ENCODE measurements around the gene ANKRD11.
"Not testable (repeated sequence)": the region's sequence is repeated elsewhere in the genome, so short reads cannot be mapped to it uniquely, and the experiment has no call there.

ANKRD11 gene

DNA sequence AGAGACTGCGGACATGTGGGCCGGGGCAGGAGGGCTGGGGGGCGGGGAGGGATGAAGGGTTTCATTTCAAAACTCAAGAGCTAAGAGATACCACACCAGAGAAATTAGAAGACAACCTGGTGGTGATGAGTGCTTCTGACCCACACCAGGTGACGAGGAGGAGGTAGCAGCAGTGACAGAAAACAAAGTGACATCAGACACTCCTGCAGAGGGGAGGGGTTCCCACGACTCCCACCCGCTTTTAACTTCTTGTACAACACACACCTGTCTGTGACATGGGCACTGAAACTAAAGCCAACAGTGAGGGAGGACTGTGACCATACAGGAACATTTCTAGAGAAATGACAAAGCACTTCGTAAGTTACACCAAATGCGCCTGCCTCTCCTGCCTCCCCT, 112.9 kb downstream of the ANKRD11 start:
- DNase-seq: no peak

DNA sequence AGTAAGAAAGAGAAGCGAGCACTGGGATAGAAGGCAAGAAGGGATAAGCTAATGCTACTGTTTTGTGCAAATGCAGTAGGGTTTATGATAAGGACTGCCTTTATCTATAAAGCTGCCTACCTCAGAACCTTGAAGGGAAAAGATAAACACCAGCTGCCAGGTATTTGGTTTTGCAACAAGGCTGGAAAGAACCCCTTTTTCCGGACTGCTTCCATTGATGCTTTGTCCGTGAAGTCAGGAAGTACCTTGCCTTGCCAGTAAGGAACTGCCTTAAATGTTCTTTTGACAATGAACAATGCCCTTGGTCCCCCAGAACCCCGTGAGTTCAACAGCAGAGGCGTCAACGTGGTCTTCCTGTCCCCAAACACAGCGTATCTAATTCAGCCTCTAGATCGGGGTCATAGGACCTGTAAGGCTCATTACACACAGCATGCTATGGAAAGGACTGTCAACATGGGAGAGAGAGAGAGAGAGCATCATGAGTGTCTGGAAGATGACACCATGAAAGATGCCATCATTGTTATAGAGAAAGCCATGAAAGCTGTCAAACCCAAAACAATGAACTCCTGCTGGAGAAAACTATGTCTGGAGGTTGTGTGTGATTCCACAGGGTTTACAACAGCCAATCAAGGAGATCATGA, 113.4 kb downstream of the ANKRD11 start:
- DNase-seq: no peak

DNA sequence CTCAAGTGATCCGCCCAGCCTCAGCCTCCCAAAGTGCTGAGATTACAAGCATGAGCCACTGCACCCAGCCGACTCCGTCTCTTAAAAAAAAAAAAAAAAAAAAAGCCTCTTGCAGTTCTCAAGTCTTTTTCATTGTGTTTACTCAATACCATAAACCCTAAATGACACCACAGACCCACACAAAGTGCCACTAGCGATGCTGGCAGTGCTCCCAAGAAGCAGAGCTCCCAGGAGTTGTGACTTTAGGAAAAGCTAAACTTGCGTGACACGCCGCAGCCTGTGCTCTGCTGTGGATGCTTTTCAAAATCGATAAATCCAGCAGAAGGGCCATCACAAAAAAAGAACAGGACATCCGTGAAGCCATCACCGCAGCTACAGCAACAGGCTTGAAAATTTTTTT, 114.7 kb downstream of the ANKRD11 start:
- DNase-seq: no peak

DNA sequence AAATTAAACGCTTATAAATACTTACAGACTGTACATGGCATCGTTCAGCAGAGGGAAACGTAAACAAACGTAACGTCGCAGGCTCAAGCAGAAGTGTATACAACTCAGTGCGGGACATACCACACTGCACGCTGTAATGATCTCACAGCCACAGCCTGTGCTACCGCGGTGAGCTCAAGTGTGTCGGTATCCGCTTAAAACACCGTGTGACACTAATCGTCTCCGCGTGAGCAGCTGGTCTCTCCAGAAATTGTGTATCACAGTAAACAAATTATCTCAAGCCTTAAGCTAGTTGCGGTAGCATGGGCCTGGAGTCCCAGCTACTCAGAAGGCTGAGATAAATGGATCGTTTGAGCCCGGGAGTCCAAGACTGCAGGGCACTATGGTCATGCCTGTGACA, 115.3 kb downstream of the ANKRD11 start:
- DNase-seq: no peak

DNA sequence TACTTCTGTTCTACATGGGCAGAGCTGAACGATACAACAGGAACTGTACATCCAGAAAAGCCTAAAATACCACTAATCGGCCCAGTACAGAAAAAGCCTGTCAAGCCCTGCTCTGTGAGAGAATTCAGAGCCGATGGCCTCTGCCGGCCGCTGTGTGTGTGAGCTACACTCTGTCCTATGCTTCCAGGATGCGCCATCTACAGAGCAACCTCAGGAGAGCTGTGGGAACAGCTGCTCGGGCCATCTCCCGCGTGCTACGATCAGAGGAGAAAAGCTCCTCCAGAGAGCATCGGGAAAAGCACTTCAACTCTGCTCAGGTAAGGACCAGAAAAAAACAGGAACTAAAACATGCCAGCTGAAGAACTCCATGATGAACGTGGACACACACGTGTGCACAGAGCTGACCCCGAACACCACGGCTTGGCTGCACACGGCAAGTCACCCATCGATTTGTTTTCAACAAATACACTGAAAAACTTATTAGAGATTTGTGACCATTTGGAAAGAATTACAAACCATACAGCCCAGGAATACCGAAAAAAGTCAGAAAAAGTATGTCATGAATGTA, 115.9 kb downstream of the ANKRD11 start:
- no peak for DNase-seq

DNA sequence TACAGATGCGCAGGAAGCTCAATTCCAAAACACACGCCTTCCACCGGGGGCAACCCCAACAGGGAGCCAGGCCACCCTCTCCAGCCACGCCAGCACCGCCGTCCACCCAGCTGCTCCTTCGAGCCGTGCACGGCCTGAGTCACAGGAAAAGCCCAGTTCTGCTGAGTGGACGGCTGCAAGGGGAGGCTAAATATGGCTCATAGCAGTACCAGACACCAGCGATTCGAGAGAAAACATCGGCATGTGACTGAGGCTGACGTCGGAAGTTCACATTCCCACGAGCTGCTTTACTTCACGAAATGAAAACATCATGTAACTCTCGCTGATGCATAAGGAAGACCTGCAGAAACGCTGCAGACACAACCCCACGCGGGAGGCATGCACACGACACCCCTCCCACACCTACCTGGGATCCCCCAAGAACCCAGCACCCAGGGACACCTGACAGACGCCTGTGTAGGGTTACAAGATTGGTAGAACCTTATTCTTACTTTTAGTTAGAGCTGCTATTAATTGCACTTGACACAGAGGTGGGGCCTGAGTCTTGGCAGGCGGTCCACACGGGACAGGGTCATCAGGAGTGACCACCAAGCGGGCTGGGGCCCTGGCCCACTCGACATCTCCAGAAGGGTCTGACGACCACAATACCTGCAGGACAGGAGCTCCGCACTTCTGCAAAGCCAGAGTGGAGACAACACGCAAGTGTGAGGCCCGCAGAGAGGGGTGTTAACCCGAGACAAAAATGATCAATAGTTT, 116.8 kb downstream of the ANKRD11 start:
- no peak for DNase-seq

DNA sequence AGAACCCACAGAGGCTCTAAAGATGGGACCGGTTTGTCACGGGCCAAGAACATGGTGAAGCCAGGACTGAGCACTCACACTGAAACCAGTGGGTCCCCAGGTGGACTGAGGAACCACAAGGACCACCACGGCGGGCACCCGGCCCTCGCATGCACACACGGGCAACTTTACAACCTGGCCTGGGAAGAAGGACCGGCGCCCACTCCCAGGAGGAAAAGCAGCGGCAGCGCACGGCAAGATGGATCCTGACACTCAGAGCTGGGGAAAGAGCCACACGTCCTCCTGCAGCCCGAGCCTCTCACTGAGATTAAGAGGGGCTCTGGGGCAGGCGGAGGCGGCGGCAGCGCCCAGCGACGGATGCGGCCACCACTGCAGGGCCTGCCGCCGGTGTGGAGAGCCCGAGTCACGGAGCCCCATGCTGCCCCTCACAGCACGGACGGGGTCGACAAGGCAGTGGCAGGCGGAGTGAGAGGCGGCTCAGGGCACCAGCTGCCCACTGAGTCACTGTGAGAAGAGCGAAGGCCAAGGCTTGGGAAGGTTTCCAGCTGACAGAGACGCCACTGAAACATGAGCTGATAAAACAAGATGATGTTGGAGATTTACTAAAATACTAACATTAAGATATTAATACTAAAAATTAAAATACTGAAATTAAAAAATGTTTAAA, 118.3 kb downstream of the ANKRD11 start:
- DNase-seq: no peak

DNA sequence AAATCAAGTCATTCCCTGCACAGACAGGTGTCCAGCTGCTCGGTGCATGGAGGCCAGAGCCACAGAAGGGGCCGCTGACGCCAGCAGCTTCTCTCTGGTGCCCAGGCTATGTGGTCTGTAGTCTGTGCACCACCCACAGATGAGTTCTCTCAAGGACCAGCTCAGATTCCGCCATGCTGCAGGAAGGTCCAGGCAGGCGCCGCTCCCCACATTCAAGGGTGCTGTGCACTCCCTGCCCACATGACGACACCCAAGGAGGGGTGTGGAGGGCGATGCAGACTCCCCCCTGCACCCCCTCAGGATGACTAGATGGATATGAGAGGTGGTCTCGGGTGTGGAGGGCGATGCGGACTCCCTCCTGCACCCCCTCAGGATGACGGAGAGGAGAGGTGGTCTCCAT, 119.0 kb downstream of the ANKRD11 start:
- no peak for DNase-seq

DNA sequence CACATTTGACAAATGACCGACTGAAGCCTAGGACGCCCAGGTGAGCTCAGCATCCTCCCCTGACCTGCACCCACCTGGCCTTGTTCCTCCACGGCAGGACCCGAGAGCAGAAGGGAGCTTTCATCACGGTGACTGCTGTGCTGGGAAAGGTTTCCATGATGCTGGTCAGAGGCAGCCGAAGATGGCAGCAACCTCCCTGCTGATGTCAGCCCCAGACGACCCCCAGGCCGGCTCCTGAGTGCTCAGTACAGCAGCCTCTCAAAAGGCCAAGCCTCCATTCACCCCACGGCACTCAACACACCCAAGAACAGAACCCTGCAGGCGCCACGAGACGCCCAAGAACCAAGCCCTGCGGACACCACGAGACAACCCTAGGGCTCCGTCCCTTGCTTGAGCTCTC, 119.8 kb downstream of the ANKRD11 start:
- no peak for DNase-seq

DNA sequence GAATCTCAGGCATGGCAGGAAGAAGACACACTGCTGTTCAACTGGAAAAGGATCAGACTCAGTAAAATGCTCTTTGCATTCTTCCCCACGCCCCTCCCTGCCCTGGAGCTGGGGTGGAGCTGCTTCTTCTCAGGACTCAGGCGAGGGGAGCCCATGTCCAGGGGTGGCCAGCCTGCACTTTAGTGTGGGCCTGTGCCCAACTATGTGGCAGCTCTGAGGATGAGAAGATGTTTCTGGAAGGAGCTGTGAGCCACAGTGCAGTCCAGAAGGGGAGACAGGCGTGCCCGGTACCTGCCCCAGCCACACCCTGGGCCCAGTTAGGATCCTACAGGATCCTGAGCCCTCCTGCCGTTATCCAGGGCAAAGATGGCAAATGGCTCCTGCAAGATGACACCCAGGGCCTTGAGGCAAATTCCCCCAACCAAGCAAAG, 120.3 kb downstream of the ANKRD11 start:
- DNase-seq: no peak

DNA sequence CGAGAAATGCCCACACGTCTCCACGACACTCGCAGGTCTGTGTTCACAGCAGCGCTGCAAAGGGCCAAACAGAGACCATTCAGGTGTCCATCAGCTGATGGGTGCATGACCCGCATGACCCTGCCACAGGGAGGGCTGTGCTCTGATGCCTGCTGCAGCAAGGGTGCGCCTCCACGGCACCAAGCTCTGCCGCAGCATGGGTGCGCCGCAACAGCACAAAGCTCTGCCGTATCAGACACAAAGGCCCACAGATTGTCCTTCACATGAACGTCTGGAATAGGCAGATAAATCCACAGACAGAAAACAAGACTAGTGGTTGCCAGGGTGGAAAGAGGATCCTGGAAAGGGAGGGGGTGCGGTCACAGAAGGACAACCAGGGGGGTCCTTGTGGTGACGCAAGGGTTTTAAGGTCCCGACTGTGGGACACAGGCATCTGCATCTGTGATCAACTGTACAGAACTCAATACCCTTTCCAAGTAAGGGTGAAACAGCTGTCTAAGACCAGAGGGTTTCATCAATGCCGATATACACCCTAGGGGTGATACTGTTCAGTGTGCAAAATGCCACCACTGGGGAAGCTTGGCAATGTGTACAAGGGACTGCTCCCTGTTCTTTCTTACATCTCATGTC, 121.0 kb downstream of the ANKRD11 start:
- no peak for DNase-seq

DNA sequence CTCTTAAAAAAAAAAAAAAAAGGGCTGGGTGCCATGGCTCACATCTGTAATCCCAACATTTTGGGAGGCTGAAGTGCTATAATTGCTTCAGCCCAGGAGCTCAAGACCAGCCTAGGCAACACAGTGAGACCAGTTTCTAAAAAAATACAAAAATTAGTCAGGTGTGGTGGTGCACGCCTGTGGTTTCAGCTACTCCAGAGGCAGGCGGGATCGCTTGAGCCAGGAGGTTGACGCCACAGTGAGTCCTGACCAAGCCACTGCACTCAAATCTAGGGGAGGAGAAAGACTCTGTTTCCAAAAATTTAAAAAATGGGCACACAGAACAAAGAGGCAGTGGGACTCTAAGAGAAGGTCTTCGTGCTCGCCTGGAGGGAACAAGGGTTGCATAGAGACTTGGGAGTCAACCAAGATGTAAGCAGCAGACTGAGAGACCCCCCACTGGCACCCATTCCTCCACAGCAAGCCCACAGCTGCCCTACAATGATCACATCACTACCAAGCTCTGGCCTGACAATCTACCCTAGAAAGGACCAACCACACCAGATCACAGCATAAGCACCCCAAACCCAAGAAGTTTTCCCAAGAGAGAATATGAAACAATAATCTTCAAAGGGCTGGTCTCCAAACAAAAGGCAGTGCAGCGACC, 121.6 kb downstream of the ANKRD11 start:
- DNase-seq: no peak

DNA sequence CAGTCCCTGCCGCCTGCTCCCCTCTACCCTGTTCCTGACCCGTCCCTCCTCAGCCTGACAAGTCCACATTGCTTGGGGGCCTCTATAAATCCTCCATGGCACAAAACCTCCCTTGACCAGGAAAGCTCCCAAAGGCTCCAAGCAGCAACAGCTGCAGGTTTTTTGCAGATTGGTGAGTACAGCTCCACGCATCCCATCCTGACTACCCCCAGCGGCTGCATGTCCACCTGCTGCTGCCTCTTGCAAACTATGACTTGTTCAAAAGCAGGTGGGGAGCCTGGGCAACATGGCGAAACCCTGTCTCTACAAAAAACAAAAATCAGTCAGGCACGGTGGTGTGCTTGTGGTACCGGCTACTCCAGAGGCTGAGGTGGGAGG, 122.8 kb downstream of the ANKRD11 start:
- no peak for DNase-seq

DNA sequence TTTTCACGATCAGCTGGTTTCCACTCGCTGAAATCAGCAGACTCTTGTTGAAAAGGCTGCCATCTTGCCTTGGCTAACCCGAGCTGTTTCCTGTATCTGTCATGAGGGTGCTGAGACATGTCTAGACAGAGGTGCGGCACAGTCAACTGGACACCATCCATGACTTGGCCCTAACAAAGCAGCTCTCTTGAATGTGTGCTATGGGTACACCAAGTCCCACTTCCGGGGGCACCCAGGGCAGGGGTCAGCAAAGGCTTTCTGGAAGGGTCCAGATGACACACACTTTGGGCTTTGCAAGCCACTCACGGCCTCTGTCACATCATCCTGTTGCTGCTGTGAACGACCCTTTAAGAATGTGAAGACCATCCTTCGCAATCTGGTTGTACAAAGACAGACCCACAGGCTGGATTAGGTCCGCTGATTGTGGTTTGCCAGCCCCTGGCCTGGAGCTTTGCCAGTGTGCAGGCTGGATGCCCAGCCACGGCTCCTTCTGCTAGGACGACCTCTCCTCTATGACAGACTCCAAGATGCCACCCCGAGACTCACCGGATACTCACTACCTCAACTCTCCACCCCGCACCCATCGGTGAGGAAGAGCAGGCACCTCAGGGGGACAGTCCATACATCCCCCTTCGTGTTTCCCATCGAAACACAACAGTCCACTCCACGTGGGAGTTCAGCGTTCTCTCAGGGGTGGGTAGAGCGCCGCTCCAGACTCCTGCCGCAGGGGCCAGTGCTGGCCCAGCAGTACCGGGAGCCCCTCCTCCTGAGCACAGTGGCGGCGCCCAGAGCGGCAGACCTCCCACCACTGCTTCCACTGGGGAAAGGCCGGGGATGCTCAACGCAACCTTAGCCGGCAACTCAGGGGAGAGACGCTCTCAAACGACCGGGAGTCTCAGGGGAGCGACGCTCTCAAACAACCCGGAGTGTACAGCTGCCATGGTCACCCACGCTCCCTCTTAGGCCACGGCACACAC, 123.5 kb downstream of the ANKRD11 start:
- no peak for DNase-seq

DNA sequence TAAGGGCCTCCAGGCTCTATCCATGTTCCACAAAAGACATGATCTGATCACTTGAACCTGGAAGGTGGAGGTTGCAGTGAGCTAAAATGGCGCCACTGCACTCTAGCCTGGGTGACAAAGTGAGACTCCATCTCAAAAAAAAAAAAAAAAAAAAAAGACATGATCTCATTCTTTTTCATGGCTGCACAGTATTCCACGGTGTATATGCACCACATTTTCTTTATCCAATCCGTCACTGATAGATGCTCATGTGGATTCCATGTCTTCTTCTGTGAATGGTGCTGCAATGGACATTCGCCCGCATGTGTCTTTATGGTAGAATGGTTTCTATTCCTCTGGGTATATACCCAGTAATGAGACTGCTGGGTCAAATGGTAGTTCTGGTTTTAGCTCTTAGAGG, 124.4 kb downstream of the ANKRD11 start:
- DNase-seq: no peak

DNA sequence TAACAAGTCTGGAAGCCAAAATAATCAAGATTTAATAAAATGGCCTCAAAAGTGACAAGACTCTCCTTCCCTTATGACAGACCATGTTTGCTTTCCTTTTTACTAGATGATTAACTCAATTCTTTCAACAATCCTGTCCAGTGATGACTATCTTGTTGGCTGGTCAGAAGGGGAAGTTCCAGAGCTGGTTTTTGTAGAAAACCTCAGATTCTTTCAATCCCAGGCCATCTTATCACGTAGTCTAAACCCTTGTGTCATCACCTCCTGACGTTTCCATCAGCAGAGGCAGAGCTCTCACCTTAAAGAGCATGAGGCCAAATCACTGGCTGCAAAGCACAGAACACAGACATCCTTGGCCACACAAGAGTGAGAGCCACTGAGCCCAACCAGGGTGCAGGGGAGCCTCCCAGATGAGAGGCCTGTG, 125.3 kb downstream of the ANKRD11 start:
- DNase-seq: no peak

DNA sequence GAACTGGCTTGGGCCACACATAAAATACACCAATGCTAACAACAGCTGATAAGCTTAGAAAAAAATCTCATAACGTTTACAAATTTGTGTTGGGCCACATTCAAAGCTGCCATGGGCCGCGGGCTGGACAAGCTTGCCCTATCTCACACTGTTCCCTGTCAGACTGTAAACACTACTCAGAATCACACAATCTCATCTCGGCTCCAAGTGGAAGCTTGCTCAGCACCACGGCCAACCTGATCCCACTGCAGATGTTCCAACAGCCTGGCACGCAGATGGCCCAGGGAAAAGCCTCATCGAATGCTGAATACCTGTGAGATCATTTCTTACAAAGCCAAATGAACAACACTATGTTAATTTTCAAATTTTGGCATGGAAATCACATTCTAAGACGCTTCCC, 125.8 kb downstream of the ANKRD11 start:
- DNase-seq: no peak

DNA sequence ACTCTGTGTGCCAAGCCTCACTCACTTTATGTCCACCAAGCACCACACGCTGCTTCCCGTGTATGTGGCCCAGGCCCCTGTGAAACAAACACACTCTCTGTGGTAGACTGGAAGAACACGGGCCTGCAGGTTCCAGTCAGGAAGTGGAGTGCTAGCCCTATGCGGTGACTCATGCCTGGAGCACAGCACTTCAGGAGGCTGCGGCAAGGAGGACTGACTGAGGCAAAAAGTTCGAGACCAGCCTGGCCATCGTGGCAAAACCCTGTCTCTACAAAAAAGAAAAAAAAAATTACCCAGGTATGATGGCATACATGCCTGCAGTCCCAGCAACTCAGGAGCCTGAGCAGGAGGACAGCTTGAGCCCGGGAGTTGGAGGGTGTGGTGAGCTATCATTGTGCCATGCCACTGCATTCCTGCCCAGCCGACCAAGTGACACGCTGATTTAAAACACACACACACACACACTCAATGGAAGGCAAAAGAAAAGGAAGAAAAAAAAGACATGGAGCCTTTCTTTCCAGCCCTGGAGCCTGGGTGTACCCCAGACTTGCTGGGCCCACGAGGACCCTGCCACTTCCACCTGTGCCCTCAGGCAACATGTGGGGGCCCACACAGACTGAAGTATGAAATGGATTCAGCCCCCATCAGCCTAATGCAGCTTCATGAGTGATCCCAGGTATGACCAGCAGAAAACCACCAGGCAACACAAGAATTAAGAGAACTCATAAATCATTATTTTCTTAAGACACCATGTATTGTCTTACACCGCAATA, 126.6 kb downstream of the ANKRD11 start:
- no peak for DNase-seq

DNA sequence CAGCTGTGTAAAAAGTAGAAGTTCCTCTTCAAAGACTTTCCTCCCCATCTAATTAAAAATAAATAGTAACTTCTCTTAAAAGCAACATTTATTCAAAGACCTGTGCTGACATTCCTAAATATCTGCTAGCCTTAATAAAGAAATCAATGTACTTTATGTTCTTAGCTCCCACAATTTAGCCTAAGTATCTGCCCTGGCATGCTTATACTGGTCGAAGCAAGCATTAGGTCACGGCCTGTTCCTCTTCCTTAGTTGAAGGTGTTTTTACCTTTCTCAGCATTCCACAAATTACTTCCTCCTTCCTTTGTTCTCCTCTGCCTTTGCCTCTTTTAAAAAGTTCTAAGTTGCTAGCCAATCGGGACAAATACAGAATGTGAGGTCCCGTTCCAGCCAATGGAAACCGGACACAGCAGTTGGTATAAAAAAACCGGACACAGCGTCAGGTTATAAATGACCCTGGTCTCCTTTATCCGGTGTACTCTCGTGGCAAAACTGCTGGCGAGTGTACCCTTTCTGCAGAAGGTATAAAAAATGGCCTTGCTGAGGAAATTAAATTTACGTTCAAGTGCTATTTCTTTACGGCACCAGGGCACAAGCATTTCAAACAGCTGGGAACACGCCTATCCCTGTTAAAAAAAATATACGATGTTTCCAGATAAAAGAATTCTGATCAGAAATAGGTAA, 127.7 kb downstream of the ANKRD11 start:
- not testable (repeated sequence) for DNase-seq

Measured in SIG-M5 (cell line).